ENCODE data around the gene SCEL.
"Not testable (repeated sequence)": the region's sequence is repeated elsewhere in the genome, so short reads cannot be mapped to it uniquely, and the experiment has no call there.

SCEL gene

DNA sequence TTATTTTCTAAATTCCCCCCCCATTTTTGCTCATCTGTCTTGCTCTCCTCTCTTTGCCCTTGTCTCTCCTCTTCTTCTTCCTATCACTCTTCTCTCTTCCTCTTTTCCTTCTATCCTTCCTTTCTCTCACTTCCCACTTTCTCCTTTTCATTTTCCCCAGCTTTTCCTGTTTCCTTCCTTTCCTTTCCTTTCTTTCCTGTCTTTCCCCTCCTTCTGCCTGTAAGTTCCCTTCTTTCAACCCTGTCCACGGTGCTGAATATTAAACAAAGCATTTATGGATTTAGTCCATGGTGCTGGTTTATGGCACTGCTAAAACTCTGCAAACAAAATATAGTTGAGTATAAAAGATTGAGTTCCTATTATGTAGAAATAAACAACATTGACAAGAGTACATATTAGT lies 27.6 kb downstream of the SCEL start:
- DNase-seq: peak; percentile 10

DNA sequence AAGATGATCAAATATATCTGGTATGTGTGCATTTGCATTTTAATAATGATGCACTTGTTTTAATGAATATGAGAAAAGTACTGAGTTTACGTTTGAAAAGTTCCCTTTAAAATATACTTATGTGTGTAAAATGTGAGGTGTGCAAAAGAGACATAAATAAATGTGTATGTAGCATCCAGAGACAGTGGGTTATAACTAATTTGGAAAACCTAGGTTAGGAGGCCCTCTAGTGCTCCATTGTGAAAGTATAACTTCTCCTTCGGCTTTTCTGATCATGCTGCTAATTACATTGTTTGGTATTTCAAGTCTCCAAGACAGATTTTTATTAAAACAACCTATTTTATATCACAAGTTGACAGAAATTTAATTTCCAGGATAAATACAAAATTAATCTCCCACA lies 30.1 kb downstream of the SCEL start:
- DNase-seq: peak; percentile 67

DNA sequence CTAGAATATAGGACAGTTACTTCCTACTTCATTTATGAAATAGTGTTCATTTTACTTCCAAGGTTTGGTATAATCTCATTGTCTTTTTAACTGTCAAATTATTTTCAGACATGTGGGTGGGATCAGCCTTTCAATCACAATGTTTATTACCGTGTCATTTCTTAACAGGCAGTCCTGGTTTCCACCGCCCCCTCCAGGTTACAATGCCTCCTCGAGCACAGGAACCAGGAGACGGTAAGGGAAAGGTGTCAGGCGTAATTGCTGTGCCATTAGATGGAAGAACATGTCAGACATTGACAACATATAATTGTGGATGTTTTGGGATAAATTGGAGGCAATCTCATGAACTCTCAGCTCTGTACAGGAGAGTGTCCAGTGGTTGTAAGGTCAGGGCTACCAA lies 36.5 kb downstream of the SCEL start:
- no peak for DNase-seq

- no peak for DNase-seq
These were observed 38.6 kb downstream of the SCEL start for GRCh38 chr13:77574096-77574495.

DNA sequence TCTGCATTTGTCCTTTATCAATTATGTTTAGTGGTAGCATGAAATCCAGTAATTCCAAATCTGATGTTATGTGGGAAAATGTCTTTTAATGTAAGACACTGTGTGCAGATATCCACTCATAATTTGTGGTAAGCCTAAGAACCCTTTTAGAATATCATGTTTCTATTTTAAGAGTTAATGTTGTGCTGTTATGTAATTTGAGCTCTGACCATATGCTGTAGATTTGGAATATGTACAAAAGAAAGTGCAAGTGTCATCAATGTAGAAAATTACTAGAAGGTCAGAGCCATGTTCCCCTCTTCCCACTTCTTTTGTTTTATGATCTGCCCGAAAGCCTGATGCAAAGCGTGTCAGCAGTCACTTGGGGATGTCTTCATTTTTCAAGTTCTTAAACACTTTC lies 44.5 kb downstream of the SCEL start:
- no peak for DNase-seq

DNA sequence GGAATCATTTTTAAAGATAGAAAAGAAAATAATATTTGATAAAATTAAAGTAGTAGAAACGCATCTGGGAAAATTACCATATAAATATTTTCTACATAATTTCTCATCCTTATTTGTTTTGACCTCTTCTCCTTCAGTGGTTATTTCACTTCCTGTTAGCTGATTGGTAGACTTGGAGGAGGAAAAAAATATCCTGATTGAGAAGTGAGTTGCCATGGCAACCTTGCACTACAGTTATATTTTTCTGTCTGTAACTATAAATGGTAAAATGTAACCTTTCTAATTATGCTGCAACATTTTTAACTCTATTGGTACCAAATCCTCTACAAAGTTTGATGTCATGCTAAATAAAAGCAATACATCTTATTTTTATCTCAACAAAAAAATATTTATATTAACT lies 45.2 kb downstream of the SCEL start:
- no peak for DNase-seq

DNA sequence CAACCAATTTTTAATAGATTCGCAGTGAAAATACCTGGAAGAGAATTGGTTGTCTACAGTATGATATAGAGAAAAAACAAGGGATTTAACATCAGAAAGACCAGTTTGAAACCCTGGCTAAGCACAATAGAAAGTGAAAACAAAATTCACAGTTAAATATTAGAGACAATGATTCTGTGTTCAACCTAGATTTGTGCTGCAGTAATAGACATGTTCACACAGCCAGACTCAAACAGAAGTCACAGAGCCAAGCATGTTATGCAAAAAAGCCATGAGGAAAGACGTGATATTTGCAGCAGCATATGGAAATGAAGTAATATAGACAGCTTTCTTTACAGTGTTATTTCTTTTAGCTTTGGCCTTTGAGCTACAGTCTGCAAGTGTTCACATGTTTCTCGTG lies 48.1 kb downstream of the SCEL start:
- DNase-seq: no peak

GRCh38 chr13:77584106-77584505 lies 48.6 kb downstream of the SCEL start:
- DNase-seq: no peak

GRCh38 chr13:77595166-77595810 lies 59.8 kb downstream of the SCEL start:
- no peak for DNase-seq

GRCh38 chr13:77596777-77597176 lies 61.3 kb downstream of the SCEL start:
- no peak for DNase-seq

DNA sequence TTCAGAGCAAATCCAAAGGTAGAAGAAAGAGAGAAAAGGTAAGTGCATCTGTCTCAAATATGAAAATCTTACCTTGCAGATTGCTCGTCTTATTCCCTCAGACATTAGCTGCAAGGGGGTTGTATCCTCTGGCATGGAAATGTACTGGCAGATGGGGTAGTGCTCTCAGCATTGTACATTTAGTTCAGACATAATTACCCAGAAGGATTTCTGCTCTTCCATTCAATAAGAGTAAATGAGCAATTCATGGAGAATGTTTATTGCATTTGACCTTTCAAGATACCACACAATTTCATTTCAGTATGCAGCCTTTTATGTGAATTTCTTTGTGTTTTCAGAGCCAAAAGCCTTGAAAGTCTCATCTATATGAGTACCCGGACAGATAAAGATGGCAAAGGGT lies 63.8 kb downstream of the SCEL start:
- no peak for DNase-seq

- no peak for DNase-seq
These were observed 65.2 kb downstream of the SCEL start for GRCh38 chr13:77600701-77601100.

DNA sequence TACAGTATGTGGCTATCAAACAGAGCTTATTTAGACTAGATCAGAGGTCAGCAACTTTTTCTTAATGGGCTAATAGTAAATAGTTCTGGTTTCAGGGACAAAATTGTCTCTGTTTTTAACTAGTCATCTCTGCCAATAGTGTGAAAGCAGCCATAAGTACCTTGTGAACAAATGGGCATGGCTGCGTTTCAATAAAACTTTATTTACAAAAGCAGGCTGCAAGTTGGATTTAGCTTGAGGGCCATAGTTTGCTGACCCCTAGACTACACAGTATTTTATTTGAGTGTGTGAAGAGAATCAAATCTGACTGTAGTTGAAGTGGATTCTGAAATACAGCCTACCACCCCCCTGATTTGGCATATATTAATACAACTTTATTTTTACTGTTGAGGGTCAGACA lies 75.6 kb downstream of the SCEL start:
- DNase-seq: no peak

GRCh38 chr13:77616027-77616426 lies 80.5 kb downstream of the SCEL start:
- DNase-seq: no peak

DNA sequence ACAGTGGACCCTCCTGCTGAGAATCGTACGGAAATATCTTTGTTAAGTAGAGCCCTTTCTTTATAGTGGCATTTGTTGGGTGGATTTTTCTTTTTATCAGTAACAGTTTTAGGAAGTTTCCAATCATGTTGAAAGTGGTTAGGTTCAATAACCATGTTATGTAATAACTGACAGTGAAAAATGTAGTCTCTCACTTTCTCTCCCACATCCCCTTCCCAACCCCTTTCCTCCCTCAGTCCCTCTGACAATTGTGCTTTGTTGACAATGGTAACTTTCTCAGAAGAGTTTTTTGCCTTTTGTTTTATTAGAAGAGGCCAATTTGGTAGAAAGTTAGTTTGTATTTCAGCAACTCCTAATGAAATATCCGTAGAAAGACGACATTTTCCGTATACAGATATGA lies 84.1 kb downstream of the SCEL start:
- no peak for DNase-seq

DNA sequence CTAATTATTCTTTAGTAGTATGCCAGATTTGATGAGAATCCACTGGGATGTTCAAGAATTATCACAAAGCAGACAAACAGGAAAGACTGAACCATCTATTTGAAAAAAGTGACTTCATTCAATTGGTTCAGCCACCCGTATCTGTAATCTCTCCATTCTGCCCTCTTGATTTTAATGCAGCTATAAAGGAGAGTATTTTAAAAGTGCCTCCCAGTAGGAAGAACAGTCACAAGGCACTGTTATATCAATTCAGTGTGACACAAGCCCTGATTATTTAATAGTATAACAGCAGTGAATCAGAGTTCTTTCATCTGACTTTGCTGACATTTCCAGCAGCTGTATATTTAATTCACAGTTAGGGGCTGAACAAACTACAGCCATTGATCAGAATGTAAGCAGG lies 84.6 kb downstream of the SCEL start:
- DNase-seq: no peak

DNA sequence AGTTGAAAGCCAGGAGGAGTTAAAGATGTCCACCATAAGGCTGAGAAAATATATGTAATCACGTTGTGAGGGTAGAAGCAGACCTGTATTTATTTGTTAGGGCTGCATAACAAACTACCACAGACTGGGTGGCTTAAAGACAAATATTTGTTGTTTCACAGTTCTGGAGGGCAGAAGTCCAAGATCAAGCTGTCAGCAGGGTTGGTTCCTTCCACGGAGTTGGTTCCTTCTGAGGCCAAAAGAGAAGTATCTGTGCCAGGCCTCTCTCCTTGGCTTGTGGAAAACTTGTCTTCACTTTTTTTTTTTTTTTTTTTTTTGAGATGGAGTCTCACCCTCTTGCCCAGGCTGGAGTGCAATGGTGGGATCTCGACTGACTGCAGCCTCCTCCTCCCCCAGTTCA lies 88.3 kb downstream of the SCEL start:
- no peak for DNase-seq

DNA sequence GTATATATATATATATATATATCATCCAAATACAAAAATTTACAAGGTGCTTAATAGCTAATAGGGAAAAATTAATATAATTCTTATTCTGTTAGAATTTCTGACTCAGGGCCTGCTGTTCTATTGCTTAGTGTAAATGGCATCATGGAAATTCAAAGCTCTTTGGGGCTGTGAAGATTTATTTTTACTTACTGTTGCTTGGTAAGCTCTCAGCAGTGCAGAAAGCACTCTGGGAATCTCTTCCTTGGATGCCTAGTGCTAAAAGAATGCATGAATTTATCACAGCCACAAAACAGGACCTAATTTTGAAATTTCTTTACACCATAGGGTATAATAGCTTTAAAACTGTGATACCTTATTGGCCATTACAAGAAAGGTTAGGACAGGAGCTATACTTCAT lies 92.7 kb downstream of the SCEL start:
- DNase-seq: no peak

DNA sequence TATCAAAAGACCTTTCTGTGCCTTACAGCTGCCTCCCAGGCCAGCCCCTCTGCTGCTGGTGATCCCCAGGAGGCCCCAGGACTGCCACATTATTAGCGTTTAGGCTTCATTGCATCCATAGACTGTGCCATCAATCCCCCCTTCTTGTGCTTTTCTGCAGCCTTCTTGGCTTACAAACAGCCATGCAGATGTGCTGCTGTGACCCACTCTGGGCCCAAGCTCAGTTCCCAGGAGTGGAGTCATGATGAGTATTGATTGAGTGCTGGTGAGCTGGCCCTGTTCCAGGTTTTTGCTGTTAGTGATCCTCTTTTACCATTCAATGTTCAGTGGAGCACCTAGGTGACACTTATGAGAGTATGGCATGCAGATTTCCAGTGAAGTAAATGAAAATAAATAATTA lies 102.1 kb downstream of the SCEL start:
- DNase-seq: no peak

GRCh38 chr13:77650409-77650808 lies 114.9 kb downstream of the SCEL start:
- DNase-seq: no peak

DNA sequence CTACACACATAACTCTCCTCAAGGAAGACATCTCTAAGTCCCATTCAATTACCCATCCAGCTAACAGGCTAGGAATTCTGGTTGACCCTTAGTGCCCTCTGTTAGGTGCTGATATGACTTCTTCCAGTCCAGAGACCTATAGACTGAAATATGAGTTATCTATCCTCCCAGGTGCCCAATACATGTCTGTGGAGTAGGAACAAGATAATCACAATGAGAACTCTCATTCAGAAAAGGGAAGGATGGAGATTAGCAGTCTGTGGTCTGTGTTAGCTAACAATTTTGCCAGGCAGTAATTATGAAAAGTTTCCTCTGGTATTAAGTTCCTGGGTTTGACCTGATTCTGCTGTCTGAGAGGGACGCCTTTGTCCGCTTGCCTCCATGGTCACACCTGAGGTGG lies 117.8 kb downstream of the SCEL start:
- DNase-seq: peak; percentile 29

DNA sequence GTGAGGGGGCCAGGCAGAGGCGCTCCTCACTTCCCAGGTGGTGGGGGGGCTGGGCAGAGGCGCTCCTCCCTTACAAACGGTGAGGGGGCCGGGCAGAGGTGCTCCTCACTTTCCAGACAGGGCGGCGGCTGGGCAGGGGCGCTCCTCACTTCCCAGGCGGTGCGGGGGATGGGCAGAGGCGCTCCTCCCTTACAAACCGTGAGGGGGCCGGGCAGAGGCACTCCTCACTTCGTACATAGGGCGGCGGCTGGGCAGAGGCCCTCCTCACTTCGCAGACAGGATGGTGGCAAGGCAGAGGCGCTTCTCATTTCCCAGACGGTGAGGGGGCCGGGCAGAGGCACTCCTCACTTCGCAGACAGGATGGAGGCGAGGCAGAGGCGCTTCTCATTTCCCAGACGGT lies 124.5 kb downstream of the SCEL start:
- DNase-seq: not testable (repeated sequence)

DNA sequence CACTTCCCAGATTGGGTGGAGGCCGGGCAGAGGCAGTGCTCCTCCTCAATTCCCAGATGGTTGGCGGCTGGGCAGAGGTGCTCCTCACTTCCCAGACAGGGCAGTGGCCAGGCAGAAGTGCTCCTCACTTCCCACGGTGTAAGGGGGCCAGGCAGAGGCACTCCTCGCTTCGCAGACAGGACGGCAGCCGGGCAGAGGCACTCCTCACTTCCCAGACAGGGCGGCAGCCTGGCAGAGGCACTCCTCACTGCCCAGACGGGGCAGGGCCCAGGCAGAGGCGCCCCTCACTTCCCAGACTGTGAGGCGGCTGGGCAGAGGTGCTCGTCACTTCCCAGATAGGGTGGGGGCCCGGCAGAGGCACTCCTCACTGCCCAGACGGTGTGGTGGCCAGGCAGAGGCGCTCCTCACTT lies 125.3 kb downstream of the SCEL start:
- DNase-seq: no peak

DNA sequence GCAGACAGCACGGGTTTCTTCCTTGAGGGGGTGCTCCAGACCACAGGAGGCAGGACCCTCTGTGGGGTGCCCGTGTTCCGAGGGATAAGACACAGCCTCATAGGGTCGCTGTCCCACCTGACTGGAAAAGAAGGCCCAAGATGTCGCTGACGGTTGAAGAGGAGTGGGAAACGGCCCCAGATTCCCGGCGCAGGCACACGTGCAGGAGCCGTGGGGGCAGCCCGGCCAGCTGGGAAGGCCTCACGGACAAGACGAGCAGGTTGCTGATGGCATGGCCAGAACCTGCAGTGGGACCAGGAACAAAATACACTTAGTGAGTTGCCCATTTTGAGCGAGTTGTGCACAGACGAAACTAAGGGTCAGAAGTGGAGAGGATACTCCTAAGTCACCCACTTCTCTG lies 126.8 kb downstream of the SCEL start:
- not testable (repeated sequence) for DNase-seq

DNA sequence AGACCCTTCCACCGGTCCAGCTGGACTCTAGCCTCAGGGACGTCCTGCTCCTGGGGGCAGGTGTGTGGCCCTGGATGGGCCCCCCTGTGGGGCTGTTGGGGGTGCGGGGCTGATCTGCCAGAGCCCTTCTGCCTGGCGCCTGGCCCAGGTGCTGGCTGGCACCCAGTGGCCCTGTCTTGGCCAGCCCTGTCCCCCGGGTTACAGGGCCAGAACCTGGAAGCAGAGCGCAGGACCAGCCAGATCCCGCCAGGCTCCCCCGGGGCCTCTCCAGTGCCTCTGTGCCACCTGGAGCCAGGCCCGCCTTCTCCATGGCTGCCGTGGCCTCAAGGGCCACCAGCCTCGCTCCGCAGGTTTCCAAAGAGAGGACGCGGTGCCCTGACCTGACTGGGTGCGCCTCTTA lies 127.3 kb downstream of the SCEL start:
- not testable (repeated sequence) for DNase-seq

DNA sequence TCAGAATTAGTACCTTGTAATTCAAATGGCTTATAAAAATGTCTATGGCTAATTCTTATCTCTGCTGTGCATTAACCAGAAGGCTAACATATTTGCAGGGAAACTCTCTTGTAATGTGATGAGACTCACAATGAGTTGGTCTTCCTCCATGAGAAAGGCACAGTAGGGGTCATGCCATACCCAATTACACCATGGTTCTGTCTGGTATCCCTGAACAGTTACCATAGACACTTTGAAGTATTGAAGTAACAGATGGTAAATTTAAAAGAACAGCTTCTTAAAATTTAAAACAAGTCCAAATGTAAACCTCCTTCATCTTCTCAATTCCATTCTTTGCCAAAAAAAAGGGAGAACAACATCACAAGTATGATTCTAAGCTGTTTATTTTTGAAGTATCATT lies 139.3 kb downstream of the SCEL start:
- DNase-seq: no peak
